Measurements from ENCODE around the gene IDH2. TPM values are rescaled to one million over a fixed set of nuclear protein-coding genes. Genes with fewer than 3 reads are reported as not detected.
"Not testable (repeated sequence)": the region's sequence is repeated elsewhere in the genome, so short reads cannot be mapped to it uniquely, and the experiment has no call there.

IDH2 gene
- polyA plus RNA-seq, 2 donors: 63.5 to 98.5 TPM

- H3K27me3 ChIP-seq (ENCODE audit: control insufficient read depth in 1 of 2, insufficient read depth in 2 of 2, low read length in 2 of 2): no peaks in the 10 kb centered on the region
- H3K4me1 ChIP-seq (ENCODE audit: control insufficient read depth in 2 of 2, insufficient read depth in 2 of 2, low read length in 1 of 2): no peaks in the 10 kb centered on the region
- H3K4me3 ChIP-seq (ENCODE audit: low read depth in 1 of 2, low read length in 2 of 2): no peak overlapping the region
- H3K27ac ChIP-seq (ENCODE audit: low read depth in 2 of 2, low read length in 1 of 2): no peak overlapping the region
- H3K36me3 ChIP-seq (ENCODE audit: control insufficient read depth in 2 of 2, insufficient read depth in 2 of 2, low read length in 1 of 2): no peaks in the 10 kb centered on the region
- H3K9me3 ChIP-seq (ENCODE audit: control insufficient read depth in 2 of 2, insufficient read depth in 1 of 2, low read depth in 1 of 2, low read length in 1 of 2): no peaks in the 10 kb centered on the region
- 83 to 87% methylated on average over 6 of the region's 6 CpGs for WGBS, 2 donors
These were observed 18.8 kb upstream of the IDH2 start for GRCh38 chr15:90121086-90121485.

- Histone ChIP-seq H3K9me3 (ENCODE audit: control insufficient read depth in 2 of 2, insufficient read depth in 1 of 2, low read depth in 1 of 2, low read length in 1 of 2) (peaks cover 0 to 2% of the 10 kb centered on the region in 2 donors), H3K27ac (ENCODE audit: low read depth in 2 of 2, low read length in 1 of 2) (no peak overlapping the region), H3K36me3 (ENCODE audit: control insufficient read depth in 2 of 2, insufficient read depth in 2 of 2, low read length in 1 of 2) (no peaks in the 10 kb centered on the region), H3K27me3 (ENCODE audit: control insufficient read depth in 1 of 2, insufficient read depth in 2 of 2, low read length in 2 of 2) (no peaks in the 10 kb centered on the region), H3K4me3 (ENCODE audit: low read depth in 1 of 2, low read length in 2 of 2) (no peak overlapping the region), H3K4me1 (ENCODE audit: control insufficient read depth in 2 of 2, insufficient read depth in 2 of 2, low read length in 1 of 2) (no peaks in the 10 kb centered on the region)
These were observed 17.1 kb upstream of the IDH2 start for GRCh38 chr15:90119367-90119766.

- 93 to 98% methylated on average over 2 of the region's 2 CpGs for WGBS, 2 donors
- Histone ChIP-seq H3K27me3 (ENCODE audit: control insufficient read depth in 1 of 2, insufficient read depth in 2 of 2, low read length in 2 of 2) (no peaks in the 10 kb centered on the region), H3K27ac (ENCODE audit: low read depth in 2 of 2, low read length in 1 of 2) (no peak overlapping the region), H3K4me1 (ENCODE audit: control insufficient read depth in 2 of 2, insufficient read depth in 2 of 2, low read length in 1 of 2) (no peaks in the 10 kb centered on the region), H3K9me3 (ENCODE audit: control insufficient read depth in 2 of 2, insufficient read depth in 1 of 2, low read depth in 1 of 2, low read length in 1 of 2) (peaks cover 0 to 3% of the 10 kb centered on the region in 2 donors), H3K4me3 (ENCODE audit: low read depth in 1 of 2, low read length in 2 of 2) (no peak overlapping the region), H3K36me3 (ENCODE audit: control insufficient read depth in 2 of 2, insufficient read depth in 2 of 2, low read length in 1 of 2) (no peaks in the 10 kb centered on the region)
These were observed 13.5 kb upstream of the IDH2 start for GRCh38 chr15:90115783-90116182.

- Histone ChIP-seq H3K27me3 (ENCODE audit: control insufficient read depth in 1 of 2, insufficient read depth in 2 of 2, low read length in 2 of 2) (no peaks in the 10 kb centered on the region), H3K4me1 (ENCODE audit: control insufficient read depth in 2 of 2, insufficient read depth in 2 of 2, low read length in 1 of 2) (no peaks in the 10 kb centered on the region), H3K9me3 (ENCODE audit: control insufficient read depth in 2 of 2, insufficient read depth in 1 of 2, low read depth in 1 of 2, low read length in 1 of 2) (peaks cover 0 to 3% of the 10 kb centered on the region in 2 donors), H3K36me3 (ENCODE audit: control insufficient read depth in 2 of 2, insufficient read depth in 2 of 2, low read length in 1 of 2) (no peaks in the 10 kb centered on the region), H3K4me3 (ENCODE audit: low read depth in 1 of 2, low read length in 2 of 2) (no peak overlapping the region), H3K27ac (ENCODE audit: low read depth in 2 of 2, low read length in 1 of 2) (no peak overlapping the region)
- WGBS, 2 donors: 46 to 67% methylated on average over 2 of the region's 2 CpGs
These were observed 12.2 kb upstream of the IDH2 start for GRCh38 chr15:90114451-90114901.

- 63 to 77% methylated on average over 7 of the region's 7 CpGs for WGBS, 2 donors
- H3K27ac ChIP-seq (ENCODE audit: low read depth in 2 of 2, low read length in 1 of 2): no peak overlapping the region
These were observed 10.9 kb upstream of the IDH2 start for GRCh38 chr15:90113166-90113565.

GRCh38 chr15:90109163-90109751, 7.0 kb upstream of the IDH2 start:
- not testable (repeated sequence) for H3K9me3 ChIP-seq (ENCODE audit: control insufficient read depth in 2 of 2, insufficient read depth in 1 of 2, low read depth in 1 of 2, low read length in 1 of 2); H3K27ac ChIP-seq (ENCODE audit: low read depth in 2 of 2, low read length in 1 of 2); H3K36me3 ChIP-seq (ENCODE audit: control insufficient read depth in 2 of 2, insufficient read depth in 2 of 2, low read length in 1 of 2); H3K27me3 ChIP-seq (ENCODE audit: control insufficient read depth in 1 of 2, insufficient read depth in 2 of 2, low read length in 2 of 2); H3K4me3 ChIP-seq (ENCODE audit: low read depth in 1 of 2, low read length in 2 of 2); H3K4me1 ChIP-seq (ENCODE audit: control insufficient read depth in 2 of 2, insufficient read depth in 2 of 2, low read length in 1 of 2)
- 66 to 67% methylated on average over 3 of the region's 3 CpGs for WGBS, 2 donors

More at GRCh38 chr15:90113166-90113565, 10.9 kb upstream of the IDH2 start:
- Histone ChIP-seq H3K4me3 (ENCODE audit: low read depth in 1 of 2, low read length in 2 of 2) (no peak overlapping the region), H3K4me1 (ENCODE audit: control insufficient read depth in 2 of 2, insufficient read depth in 2 of 2, low read length in 1 of 2) (no peaks in the 10 kb centered on the region), H3K27me3 (ENCODE audit: control insufficient read depth in 1 of 2, insufficient read depth in 2 of 2, low read length in 2 of 2) (no peaks in the 10 kb centered on the region), H3K36me3 (ENCODE audit: control insufficient read depth in 2 of 2, insufficient read depth in 2 of 2, low read length in 1 of 2) (no peaks in the 10 kb centered on the region), H3K9me3 (ENCODE audit: control insufficient read depth in 2 of 2, insufficient read depth in 1 of 2, low read depth in 1 of 2, low read length in 1 of 2) (peaks cover 0 to 3% of the 10 kb centered on the region in 2 donors)

- WGBS, 2 donors: 89 to 98% methylated on average over 5 of the region's 5 CpGs
- not testable (repeated sequence) for H3K27ac ChIP-seq (ENCODE audit: low read depth in 2 of 2, low read length in 1 of 2); H3K36me3 ChIP-seq (ENCODE audit: control insufficient read depth in 2 of 2, insufficient read depth in 2 of 2, low read length in 1 of 2); H3K4me3 ChIP-seq (ENCODE audit: low read depth in 1 of 2, low read length in 2 of 2); H3K27me3 ChIP-seq (ENCODE audit: control insufficient read depth in 1 of 2, insufficient read depth in 2 of 2, low read length in 2 of 2); H3K9me3 ChIP-seq (ENCODE audit: control insufficient read depth in 2 of 2, insufficient read depth in 1 of 2, low read depth in 1 of 2, low read length in 1 of 2)
- peaks cover 3 to 14% of the 10 kb centered on the region in 2 donors for H3K4me1 ChIP-seq (ENCODE audit: control insufficient read depth in 2 of 2, insufficient read depth in 2 of 2, low read length in 1 of 2)
These were observed 5.8 kb upstream of the IDH2 start for GRCh38 chr15:90108038-90108437.

- WGBS, 2 donors: 46 to 48% methylated on average over 7 of the region's 7 CpGs
These were observed 4.4 kb upstream of the IDH2 start for GRCh38 chr15:90106522-90107117.

GRCh38 chr15:90105521-90105920, 3.3 kb upstream of the IDH2 start:
- no peak overlapping the region for H3K4me3 ChIP-seq (ENCODE audit: low read depth in 1 of 2, low read length in 2 of 2)
- no peaks in the 10 kb centered on the region for H3K27me3 ChIP-seq (ENCODE audit: control insufficient read depth in 1 of 2, insufficient read depth in 2 of 2, low read length in 2 of 2)
- H3K36me3 ChIP-seq (ENCODE audit: control insufficient read depth in 2 of 2, insufficient read depth in 2 of 2, low read length in 1 of 2): no peaks in the 10 kb centered on the region
- peak overlapping the region in 1 of 2 donors; percentile 57 for H3K27ac ChIP-seq (ENCODE audit: low read depth in 2 of 2, low read length in 1 of 2)
- no peaks in the 10 kb centered on the region for H3K9me3 ChIP-seq (ENCODE audit: control insufficient read depth in 2 of 2, insufficient read depth in 1 of 2, low read depth in 1 of 2, low read length in 1 of 2)
- H3K4me1 ChIP-seq (ENCODE audit: control insufficient read depth in 2 of 2, insufficient read depth in 2 of 2, low read length in 1 of 2): peaks cover 6 to 18% of the 10 kb centered on the region in 2 donors
- WGBS, 2 donors: 74 to 82% methylated on average over 7 of the region's 7 CpGs

More at GRCh38 chr15:90106522-90107117, 4.4 kb upstream of the IDH2 start:
- Histone ChIP-seq H3K9me3 (ENCODE audit: control insufficient read depth in 2 of 2, insufficient read depth in 1 of 2, low read depth in 1 of 2, low read length in 1 of 2) (no peaks in the 10 kb centered on the region), H3K4me1 (ENCODE audit: control insufficient read depth in 2 of 2, insufficient read depth in 2 of 2, low read length in 1 of 2) (peaks cover 3 to 14% of the 10 kb centered on the region in 2 donors), H3K4me3 (ENCODE audit: low read depth in 1 of 2, low read length in 2 of 2) (no peak overlapping the region), H3K27ac (ENCODE audit: low read depth in 2 of 2, low read length in 1 of 2) (peak overlapping the region; percentile 65 to 69), H3K36me3 (ENCODE audit: control insufficient read depth in 2 of 2, insufficient read depth in 2 of 2, low read length in 1 of 2) (no peaks in the 10 kb centered on the region), H3K27me3 (ENCODE audit: control insufficient read depth in 1 of 2, insufficient read depth in 2 of 2, low read length in 2 of 2) (no peaks in the 10 kb centered on the region)

- 35 to 53% methylated on average over 4 of the region's 4 CpGs for WGBS, 2 donors
- Histone ChIP-seq H3K4me1 (ENCODE audit: control insufficient read depth in 2 of 2, insufficient read depth in 2 of 2, low read length in 1 of 2) (peaks cover 6 to 21% of the 10 kb centered on the region in 2 donors), H3K27ac (ENCODE audit: low read depth in 2 of 2, low read length in 1 of 2) (peak overlapping the region; percentile 91 to 93)
These were observed 2.3 kb upstream of the IDH2 start for GRCh38 chr15:90104551-90104950.

More at GRCh38 chr15:90104551-90104950, 2.3 kb upstream of the IDH2 start:
- H3K36me3 ChIP-seq (ENCODE audit: control insufficient read depth in 2 of 2, insufficient read depth in 2 of 2, low read length in 1 of 2): no peaks in the 10 kb centered on the region
- no peak overlapping the region for H3K4me3 ChIP-seq (ENCODE audit: low read depth in 1 of 2, low read length in 2 of 2)
- H3K9me3 ChIP-seq (ENCODE audit: control insufficient read depth in 2 of 2, insufficient read depth in 1 of 2, low read depth in 1 of 2, low read length in 1 of 2): no peaks in the 10 kb centered on the region
- H3K27me3 ChIP-seq (ENCODE audit: control insufficient read depth in 1 of 2, insufficient read depth in 2 of 2, low read length in 2 of 2): no peaks in the 10 kb centered on the region
